MG63 (cell line): Measurements from ENCODE around the gene PDHB. TPM values are rescaled to one million over a fixed set of nuclear protein-coding genes. Genes with fewer than 3 reads are reported as not detected.

Experiments
- DNase-seq: peaks from one replicate; pipeline ENCODE4 v3.0.0-alpha.2; 2020
- H3K27me3 ChIP-seq: fragments of 250-450 bp; sonication (Bioruptor Pico); 2 replicates; pipeline ENCODE4 v1.5.1; 2020; ENCODE audit warnings: mild to moderate bottlenecking, moderate library complexity
- H3K36me3 ChIP-seq: fragments of 250-450 bp; sonication (Bioruptor Pico); 2 replicates; pipeline ENCODE4 v1.5.1; 2020; ENCODE audit warnings: mild to moderate bottlenecking, moderate library complexity
- H3K4me3 ChIP-seq: fragments of 250-450 bp; sonication (Bioruptor Pico); 2 replicates; pipeline ENCODE4 v1.5.1; 2020; ENCODE audit warnings: mild to moderate bottlenecking, moderate library complexity
- H3K9me3 ChIP-seq: fragments of 250-450 bp; sonication (Bioruptor Pico); 2 replicates; pipeline ENCODE4 v1.5.1; 2020; ENCODE audit warnings: mild to moderate bottlenecking, moderate library complexity
- total RNA-seq: library from RNA; depleted of rRNA; stranded (reverse); fragments of >200 nt; shearing (Covaris generic); gene quantifications from 2 replicates; pipeline ENCODE4 v1.2.3, GENCODE V29; 2014; ENCODE audit warnings: low replicate concordance

PDHB gene
- total RNA-seq, 1 experiment from 2014 or later = 106 TPM

- DNase-seq = no peak
- Histone ChIP-seq H3K9me3 (no peaks in the 10 kb centered on the region), H3K4me3 (no peak overlapping the region), H3K27me3 (no peaks in the 10 kb centered on the region), H3K36me3 (peaks cover 6% of the 10 kb centered on the region; the same call in 1 of the 2 replicates)
These were observed 16.6 kb downstream of the PDHB start for GRCh38 chr3:58417075-58417474.

- Histone ChIP-seq H3K36me3 (peaks cover 3% of the 10 kb centered on the region; the same call in 1 of the 2 replicates), H3K9me3 (no peaks in the 10 kb centered on the region), H3K27me3 (no peaks in the 10 kb centered on the region), H3K4me3 (no peak overlapping the region)
- no peak for DNase-seq
These were observed 17.4 kb downstream of the PDHB start for GRCh38 chr3:58416191-58416590.

- H3K9me3 ChIP-seq = no peaks in the 10 kb centered on the region
- H3K27me3 ChIP-seq = no peaks in the 10 kb centered on the region
- H3K36me3 ChIP-seq = peaks cover 6% of the 10 kb centered on the region
- no peak overlapping the region for H3K4me3 ChIP-seq
- peak; percentile 48 for DNase-seq
These were observed 19.0 kb downstream of the PDHB start for GRCh38 chr3:58414538-58415197.

GRCh38 chr3:58411851-58412830, 21.5 kb downstream of the PDHB start:
- H3K9me3 ChIP-seq = no peaks in the 10 kb centered on the region
- no peaks in the 10 kb centered on the region for H3K27me3 ChIP-seq
- H3K36me3 ChIP-seq = peaks cover 18% of the 10 kb centered on the region
- DNase-seq = no peak
- no peak overlapping the region for H3K4me3 ChIP-seq

GRCh38 chr3:58411036-58411435, 22.6 kb downstream of the PDHB start:
- DNase-seq = no peak
- Histone ChIP-seq H3K9me3 (no peaks in the 10 kb centered on the region), H3K27me3 (no peaks in the 10 kb centered on the region), H3K4me3 (no peak overlapping the region), H3K36me3 (peaks cover 28% of the 10 kb centered on the region)

GRCh38 chr3:58409663-58410062, 24.0 kb downstream of the PDHB start:
- no peak overlapping the region for H3K4me3 ChIP-seq
- no peak for DNase-seq
- no peaks in the 10 kb centered on the region for H3K27me3 ChIP-seq
- no peaks in the 10 kb centered on the region for H3K9me3 ChIP-seq
- peaks cover 28% of the 10 kb centered on the region for H3K36me3 ChIP-seq

GRCh38 chr3:58408906-58409305, 24.7 kb downstream of the PDHB start:
- Histone ChIP-seq H3K4me3 (no peak overlapping the region), H3K9me3 (no peaks in the 10 kb centered on the region), H3K27me3 (no peaks in the 10 kb centered on the region), H3K36me3 (peaks cover 28% of the 10 kb centered on the region)
- no peak for DNase-seq

- no peaks in the 10 kb centered on the region for H3K27me3 ChIP-seq
- H3K9me3 ChIP-seq = no peaks in the 10 kb centered on the region
- DNase-seq = peak; percentile 65
- peaks cover 22% of the 10 kb centered on the region for H3K36me3 ChIP-seq
- H3K4me3 ChIP-seq = no peak overlapping the region
These were observed 29.2 kb downstream of the PDHB start for GRCh38 chr3:58404396-58404795.

- Histone ChIP-seq H3K9me3 (no peaks in the 10 kb centered on the region), H3K36me3 (peaks cover 18% of the 10 kb centered on the region), H3K4me3 (no peak overlapping the region), H3K27me3 (no peaks in the 10 kb centered on the region)
- DNase-seq = no peak
These were observed 30.0 kb downstream of the PDHB start for GRCh38 chr3:58403513-58404109.

GRCh38 chr3:58398669-58399333, 34.8 kb downstream of the PDHB start:
- DNase-seq = no peak
- peaks cover 18% of the 10 kb centered on the region for H3K36me3 ChIP-seq

GRCh38 chr3:58394339-58394738, 39.3 kb downstream of the PDHB start:
- Histone ChIP-seq H3K4me3 (no peak overlapping the region), H3K36me3 (peaks cover 18% of the 10 kb centered on the region), H3K27me3 (no peaks in the 10 kb centered on the region), H3K9me3 (no peaks in the 10 kb centered on the region)
- no peak for DNase-seq

More at GRCh38 chr3:58398669-58399333, 34.8 kb downstream of the PDHB start:
- H3K4me3 ChIP-seq = no peak overlapping the region
- H3K9me3 ChIP-seq = no peaks in the 10 kb centered on the region
- H3K27me3 ChIP-seq = no peaks in the 10 kb centered on the region

- Histone ChIP-seq H3K9me3 (no peaks in the 10 kb centered on the region), H3K4me3 (no peak overlapping the region), H3K36me3 (peaks cover 16% of the 10 kb centered on the region), H3K27me3 (no peaks in the 10 kb centered on the region)
- DNase-seq = no peak
These were observed 41.5 kb downstream of the PDHB start for GRCh38 chr3:58392181-58392580.

- no peak for DNase-seq
- H3K27me3 ChIP-seq = no peaks in the 10 kb centered on the region
- no peak overlapping the region for H3K4me3 ChIP-seq
- H3K36me3 ChIP-seq = peaks cover 8% of the 10 kb centered on the region
- no peaks in the 10 kb centered on the region for H3K9me3 ChIP-seq
These were observed 42.3 kb downstream of the PDHB start for GRCh38 chr3:58391156-58391865.

GRCh38 chr3:58388550-58389091, 45.0 kb downstream of the PDHB start:
- H3K27me3 ChIP-seq = no peaks in the 10 kb centered on the region
- H3K36me3 ChIP-seq = no peaks in the 10 kb centered on the region; the same call in none of the 2 replicates
- H3K4me3 ChIP-seq = no peak overlapping the region
- H3K9me3 ChIP-seq = no peaks in the 10 kb centered on the region
- no peak for DNase-seq

GRCh38 chr3:58387650-58388546, 45.7 kb downstream of the PDHB start:
- Histone ChIP-seq H3K36me3 (no peaks in the 10 kb centered on the region; the same call in none of the 2 replicates), H3K9me3 (no peaks in the 10 kb centered on the region), H3K27me3 (no peaks in the 10 kb centered on the region), H3K4me3 (no peak overlapping the region)
- DNase-seq = no peak
